ENCODE measurements around the gene LRRC1. TPM values are rescaled to one million over a fixed set of nuclear protein-coding genes. Genes with fewer than 3 reads are reported as not detected.

The LRRC1 gene
- total RNA-seq, 2 experiments from 2014 or later, result 2.3 to 3.1 TPM

DNA sequence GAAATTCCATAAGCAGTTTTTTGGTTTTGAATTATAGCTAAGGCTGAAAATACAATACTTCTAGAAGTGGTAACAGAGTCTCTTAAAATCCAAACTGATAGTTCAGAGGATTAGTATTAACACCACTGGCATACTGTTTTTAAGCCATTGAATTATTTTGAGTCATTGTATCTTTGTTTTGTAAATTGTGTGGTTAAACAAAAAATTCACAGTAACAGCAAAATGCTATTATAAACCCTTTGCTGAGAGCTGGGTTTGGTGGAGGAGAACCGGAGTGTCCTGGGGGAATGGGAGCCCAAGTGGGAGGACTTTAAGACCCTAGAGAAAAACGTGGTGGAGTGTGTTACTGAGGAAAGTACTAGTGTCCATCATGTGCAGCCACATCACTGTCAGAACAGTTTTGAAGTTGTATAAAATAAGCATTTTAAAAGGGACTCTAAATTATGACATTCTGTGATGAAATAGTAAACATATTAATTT, 125.1 kb downstream of the LRRC1 start:
- ChIA-PET CTCF (no interaction called here), POLR2A (no interaction called here)
- Mint-ChIP-seq H3K4me3 (no peak overlapping the region), H3K27me3 (no peaks in the 10 kb centered on the region), H3K27ac (no peak overlapping the region), H3K9me3 (ENCODE audit: low read depth) (no peaks in the 10 kb centered on the region), H3K4me1 (no peaks in the 10 kb centered on the region), H3K36me3 (ENCODE audit: low read depth) (peaks cover 7% of the 10 kb centered on the region)
- intact Hi-C loops (cut with DNase I, micrococcal nuclease), result no loop called here
- ATAC-seq (no peak), DNase-seq (no peak)

DNA sequence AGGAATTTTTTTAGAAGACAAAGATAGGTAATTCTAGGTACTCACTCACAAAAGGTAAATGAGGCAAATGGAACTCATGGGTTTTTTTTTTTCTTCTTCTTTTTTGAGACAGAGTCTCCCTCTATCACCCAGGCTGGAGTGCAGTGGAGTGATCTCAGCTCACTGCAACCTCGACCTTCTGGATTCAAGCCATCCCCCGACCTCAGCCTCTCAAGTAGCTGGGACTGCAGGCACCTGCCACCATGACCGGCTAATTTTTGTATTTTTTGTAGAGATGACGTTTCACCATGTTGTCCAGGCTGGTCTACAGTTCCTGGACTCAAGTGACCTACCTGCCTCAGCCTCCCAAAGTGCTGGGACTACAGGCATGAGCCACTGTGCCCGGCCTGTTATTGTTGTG, 126.1 kb downstream of the LRRC1 start:
- H3K4me3 Mint-ChIP-seq, result no peak overlapping the region
- no peak for ATAC-seq
- DNase-seq, result no peak
- ChIA-PET POLR2A (no interaction called here), CTCF (no interaction called here)
- no peaks in the 10 kb centered on the region for H3K9me3 Mint-ChIP-seq (ENCODE audit: low read depth)
- peaks cover 6% of the 10 kb centered on the region for H3K36me3 Mint-ChIP-seq (ENCODE audit: low read depth)
- no peaks in the 10 kb centered on the region for H3K27me3 Mint-ChIP-seq
- no peaks in the 10 kb centered on the region for H3K4me1 Mint-ChIP-seq
- intact Hi-C loops (cut with DNase I, micrococcal nuclease), result no loop called here
- no peak overlapping the region for H3K27ac Mint-ChIP-seq

DNA sequence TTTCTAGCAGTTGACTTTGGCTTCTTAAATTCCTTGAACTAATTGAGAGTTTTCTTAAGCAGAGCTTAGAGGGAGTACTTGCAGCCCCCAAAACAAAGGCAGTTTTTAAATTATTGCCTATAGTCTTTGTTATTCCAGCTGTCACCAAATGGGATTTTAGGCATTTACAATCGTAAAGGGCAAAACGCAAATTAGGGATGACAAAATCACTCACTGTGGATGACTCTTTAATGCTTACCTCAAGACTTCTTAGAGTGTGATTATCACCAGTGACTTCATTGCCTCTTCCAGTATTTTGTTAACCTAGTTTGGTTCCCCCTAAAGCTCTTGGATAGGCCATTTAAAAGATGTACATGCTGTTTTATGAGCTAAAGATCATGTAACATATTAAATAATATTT, 126.8 kb downstream of the LRRC1 start:
- H3K4me1 Mint-ChIP-seq, result no peaks in the 10 kb centered on the region
- ATAC-seq (no peak), DNase-seq (no peak)
- H3K4me3 Mint-ChIP-seq, result no peak overlapping the region
- POLR2A ChIA-PET, result no interaction called here
- no peaks in the 10 kb centered on the region for H3K9me3 Mint-ChIP-seq (ENCODE audit: low read depth)
- no peaks in the 10 kb centered on the region for H3K27me3 Mint-ChIP-seq
- no peak overlapping the region for H3K27ac Mint-ChIP-seq
- peaks cover 6% of the 10 kb centered on the region for H3K36me3 Mint-ChIP-seq (ENCODE audit: low read depth)
- CTCF ChIA-PET, result no interaction called here
- intact Hi-C loops (cut with DNase I, micrococcal nuclease), result no loop called here

DNA sequence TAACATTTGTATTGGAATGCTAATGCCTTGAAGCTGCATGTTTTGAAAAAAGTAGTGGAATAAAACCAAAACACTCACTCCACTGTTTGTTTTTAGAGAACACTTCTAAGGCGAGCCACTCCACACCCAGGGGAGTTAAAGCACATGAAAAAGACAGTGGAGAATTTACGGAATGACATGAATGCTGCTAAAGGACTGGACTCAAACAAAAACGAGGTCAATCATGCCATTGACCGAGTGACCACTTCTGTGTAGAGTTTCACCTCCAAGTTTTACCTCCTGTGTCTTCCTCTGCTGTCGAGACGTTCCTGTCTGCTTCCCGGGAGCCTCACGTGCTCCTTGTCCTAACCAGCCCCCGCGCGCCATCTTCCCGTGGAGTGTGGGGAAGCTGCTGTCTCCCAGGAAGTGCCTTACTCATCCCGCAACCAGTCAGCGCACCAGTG, 127.8 kb downstream of the LRRC1 start:
- Mint-ChIP-seq H3K27me3 (no peaks in the 10 kb centered on the region), H3K9me3 (ENCODE audit: low read depth) (no peaks in the 10 kb centered on the region), H3K4me1 (no peaks in the 10 kb centered on the region), H3K4me3 (no peak overlapping the region), H3K36me3 (ENCODE audit: low read depth) (peaks cover 6% of the 10 kb centered on the region), H3K27ac (no peak overlapping the region)
- ATAC-seq, result no peak
- no peak for DNase-seq
- intact Hi-C loops (cut with DNase I, micrococcal nuclease), result no loop called here
- POLR2A ChIA-PET, result no interaction called here
- CTCF ChIA-PET, result no interaction called here

DNA sequence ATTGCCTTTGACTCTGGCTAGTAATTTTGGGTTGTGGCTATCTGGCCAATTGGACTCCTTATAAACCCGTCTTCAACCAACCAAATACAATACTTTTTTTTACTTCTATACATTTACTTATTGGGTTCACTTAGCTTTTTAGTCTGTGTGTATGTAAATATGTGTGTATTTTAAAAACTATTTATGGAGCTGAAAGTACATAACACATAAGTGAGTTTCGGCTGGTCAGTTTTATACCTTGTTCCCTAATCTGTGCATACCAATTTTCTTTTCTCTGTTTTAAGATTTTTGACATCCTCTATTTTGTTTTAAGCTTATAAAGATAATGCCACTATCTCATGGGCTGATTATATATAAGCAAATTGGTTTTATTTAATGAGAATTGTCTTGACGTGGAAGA, 129.5 kb downstream of the LRRC1 start:
- DNase-seq (no peak), ATAC-seq (no peak)
- Mint-ChIP-seq H3K27ac (no peak overlapping the region), H3K27me3 (no peaks in the 10 kb centered on the region), H3K9me3 (ENCODE audit: low read depth) (no peaks in the 10 kb centered on the region), H3K4me3 (no peak overlapping the region), H3K4me1 (no peaks in the 10 kb centered on the region), H3K36me3 (ENCODE audit: low read depth) (peaks cover 6% of the 10 kb centered on the region)
- CTCF ChIA-PET, result no interaction called here
- intact Hi-C loops (cut with DNase I, micrococcal nuclease), result no loop called here
- POLR2A ChIA-PET, result no interaction called here

DNA sequence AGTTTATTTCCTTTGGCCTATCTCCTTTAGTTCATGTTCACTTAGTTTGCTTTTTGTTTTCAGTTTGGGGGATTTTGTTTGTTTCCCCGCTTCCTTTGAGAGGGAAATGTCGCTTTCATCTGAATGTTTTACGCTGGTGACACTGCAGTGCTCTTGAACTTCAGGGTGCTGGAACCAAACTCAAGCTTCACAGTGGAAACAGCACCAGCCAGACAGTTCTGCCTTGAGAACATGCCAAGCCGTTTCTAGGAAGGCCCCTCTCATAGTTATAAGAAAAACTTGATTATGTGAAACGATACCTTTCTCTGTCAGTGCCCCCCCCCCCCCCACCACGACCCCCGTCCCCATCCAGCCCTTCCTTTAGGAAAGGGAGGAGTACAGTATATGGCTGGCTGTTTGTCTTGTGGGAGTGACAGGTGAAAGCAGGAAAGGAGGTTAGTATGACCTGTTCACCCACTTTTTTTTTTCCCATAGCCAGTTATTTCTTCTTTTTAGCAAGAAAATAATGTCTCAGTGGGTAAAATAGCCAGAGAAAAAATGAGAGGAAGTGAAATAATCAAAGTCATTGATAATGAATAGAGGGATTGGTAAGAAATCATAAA, 130.1 kb downstream of the LRRC1 start:
- ATAC-seq, result no peak
- peaks cover 6% of the 10 kb centered on the region for H3K36me3 Mint-ChIP-seq (ENCODE audit: low read depth)
- H3K4me3 Mint-ChIP-seq, result no peak overlapping the region
- H3K27me3 Mint-ChIP-seq, result no peaks in the 10 kb centered on the region
- H3K27ac Mint-ChIP-seq, result no peak overlapping the region
- DNase-seq, result no peak
- ChIA-PET CTCF (no interaction called here), POLR2A (no interaction called here)
- H3K9me3 Mint-ChIP-seq (ENCODE audit: low read depth), result no peaks in the 10 kb centered on the region
- H3K4me1 Mint-ChIP-seq, result no peaks in the 10 kb centered on the region
- intact Hi-C loops (cut with DNase I, micrococcal nuclease), result no loop called here

DNA sequence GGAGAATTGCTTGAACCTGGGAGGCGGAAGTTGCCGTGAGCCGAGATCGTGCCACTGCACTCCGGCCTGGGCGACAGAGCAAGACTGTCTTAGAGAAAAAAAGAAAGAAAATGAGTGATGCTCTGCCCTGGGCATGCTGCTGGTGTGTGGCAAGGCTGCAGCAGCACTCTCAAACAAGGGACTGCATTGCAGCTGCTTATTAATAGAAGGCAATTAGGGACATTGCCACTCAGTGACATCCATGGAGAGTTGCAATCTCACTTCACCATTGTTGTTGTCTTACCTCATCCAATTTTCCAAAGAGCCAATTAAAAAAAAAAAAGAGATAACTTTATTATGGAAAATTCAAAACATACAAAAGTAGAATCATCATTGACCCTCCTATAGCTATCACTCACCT, 131.1 kb downstream of the LRRC1 start:
- no peaks in the 10 kb centered on the region for H3K27me3 Mint-ChIP-seq
- ChIA-PET CTCF (no interaction called here), POLR2A (no interaction called here)
- no peaks in the 10 kb centered on the region for H3K4me1 Mint-ChIP-seq
- intact Hi-C loops (cut with DNase I, micrococcal nuclease), result no loop called here
- no peaks in the 10 kb centered on the region for H3K9me3 Mint-ChIP-seq (ENCODE audit: low read depth)
- no peak for DNase-seq
- no peak overlapping the region for H3K4me3 Mint-ChIP-seq
- H3K36me3 Mint-ChIP-seq (ENCODE audit: low read depth), result peaks cover 2% of the 10 kb centered on the region
- no peak overlapping the region for H3K27ac Mint-ChIP-seq
- ATAC-seq, result no peak

DNA sequence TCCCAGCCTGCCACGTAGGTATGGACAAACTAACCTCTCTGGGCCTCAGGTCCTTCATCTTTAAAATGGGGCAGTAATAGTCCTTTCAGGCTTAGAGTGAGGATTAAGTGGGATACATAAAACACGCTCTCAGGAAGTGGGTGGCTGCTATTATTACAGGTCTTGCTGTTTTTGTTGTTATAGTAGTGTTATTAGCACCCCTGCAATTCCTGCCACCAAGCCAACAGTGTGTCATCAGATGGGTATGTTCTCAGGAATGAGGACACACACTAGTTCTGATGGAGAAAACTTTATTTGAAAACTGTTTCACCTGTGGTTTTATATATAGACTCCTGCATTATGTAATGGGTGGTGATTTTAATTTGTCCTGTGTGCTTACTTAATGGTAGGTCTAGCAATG, 131.7 kb downstream of the LRRC1 start:
- POLR2A ChIA-PET, result no interaction called here
- no peaks in the 10 kb centered on the region for H3K27me3 Mint-ChIP-seq
- intact Hi-C loops (cut with DNase I, micrococcal nuclease), result no loop called here
- CTCF ChIA-PET, result no interaction called here
- no peak for DNase-seq
- no peaks in the 10 kb centered on the region for H3K9me3 Mint-ChIP-seq (ENCODE audit: low read depth)
- no peaks in the 10 kb centered on the region for H3K36me3 Mint-ChIP-seq (ENCODE audit: low read depth)
- no peak for ATAC-seq
- no peaks in the 10 kb centered on the region for H3K4me1 Mint-ChIP-seq
- no peak overlapping the region for H3K4me3 Mint-ChIP-seq
- H3K27ac Mint-ChIP-seq, result no peak overlapping the region

DNA sequence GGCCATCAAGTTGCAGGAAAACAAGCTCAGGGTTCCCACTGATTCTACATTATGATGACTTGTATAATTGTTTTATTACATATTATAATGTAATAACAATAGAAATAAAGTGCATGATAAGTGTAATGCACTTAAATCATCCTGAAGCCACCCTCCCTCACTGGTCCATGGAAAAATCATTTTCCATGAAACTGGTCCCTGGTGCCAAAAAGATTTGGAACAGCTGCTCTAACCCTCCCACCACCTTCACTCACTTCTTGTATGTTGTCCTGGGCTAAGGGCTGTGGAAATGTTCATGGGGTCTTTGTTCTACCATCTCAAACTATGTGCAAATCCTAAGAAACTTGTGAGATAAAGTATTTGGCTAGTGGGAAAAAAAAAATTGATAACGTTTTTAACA, 133.8 kb downstream of the LRRC1 start:
- no peaks in the 10 kb centered on the region for H3K4me1 Mint-ChIP-seq
- ChIA-PET POLR2A (no interaction called here), CTCF (interaction anchor here (1.5 kb wide), 1 partner anchor 21 kb away, joined by 3 read pairs; no protein-coding TSS in a partner anchor)
- intact Hi-C loops (cut with DNase I, micrococcal nuclease), result no loop called here
- DNase-seq (no peak), ATAC-seq (no peak)
- no peaks in the 10 kb centered on the region for H3K36me3 Mint-ChIP-seq (ENCODE audit: low read depth)
- H3K27ac Mint-ChIP-seq, result no peak overlapping the region
- H3K9me3 Mint-ChIP-seq (ENCODE audit: low read depth), result no peaks in the 10 kb centered on the region
- H3K4me3 Mint-ChIP-seq, result no peak overlapping the region
- H3K27me3 Mint-ChIP-seq, result no peaks in the 10 kb centered on the region

DNA sequence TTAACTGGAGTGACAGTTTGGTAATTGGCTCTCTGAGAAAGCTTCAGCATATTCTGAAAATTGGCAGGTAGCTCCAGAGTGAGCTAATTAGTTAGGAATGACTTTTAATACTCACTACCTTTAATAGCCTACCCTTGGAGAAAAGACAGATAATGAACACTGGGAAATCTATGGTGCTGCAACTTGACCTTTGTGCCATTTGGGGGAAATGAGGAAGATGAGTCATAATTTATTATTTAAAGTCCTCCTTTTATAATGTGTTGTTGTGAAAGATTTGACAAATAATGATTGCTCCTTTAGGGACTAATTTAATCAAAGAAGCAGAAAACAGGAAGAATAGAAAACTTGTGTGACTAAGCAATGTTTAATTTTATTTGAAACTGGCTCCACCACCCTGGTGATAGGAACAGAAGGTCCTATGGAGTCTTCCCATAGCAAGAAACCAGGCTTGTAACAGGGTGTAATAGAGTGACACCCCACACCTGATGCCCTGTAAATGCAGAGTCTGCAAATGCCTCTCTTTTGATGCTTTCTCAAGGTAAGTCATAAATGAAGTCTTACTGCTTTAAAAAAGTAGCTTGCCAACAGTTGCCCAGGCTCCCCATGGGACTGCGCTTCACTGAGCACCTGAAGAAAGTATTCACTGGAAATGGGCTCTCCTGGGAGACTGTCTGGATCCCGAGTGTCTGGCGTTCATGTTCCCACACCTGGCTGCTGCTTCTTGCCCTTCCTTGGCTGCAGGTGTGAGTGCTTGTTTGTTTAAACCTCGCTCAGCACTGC, 134.4 kb downstream of the LRRC1 start:
- Mint-ChIP-seq H3K36me3 (ENCODE audit: low read depth) (no peaks in the 10 kb centered on the region), H3K4me1 (no peaks in the 10 kb centered on the region), H3K4me3 (no peak overlapping the region), H3K27ac (no peak overlapping the region), H3K9me3 (ENCODE audit: low read depth) (no peaks in the 10 kb centered on the region), H3K27me3 (no peaks in the 10 kb centered on the region)
- ATAC-seq, result no peak
- intact Hi-C loops (cut with DNase I, micrococcal nuclease), result no loop called here
- ChIA-PET POLR2A (no interaction called here), CTCF (interaction anchor here (1.5 kb wide), 2 partner anchors 20 to 27 kb away, joined by 3 read pairs; no protein-coding TSS in a partner anchor)
- DNase-seq, result no peak

DNA sequence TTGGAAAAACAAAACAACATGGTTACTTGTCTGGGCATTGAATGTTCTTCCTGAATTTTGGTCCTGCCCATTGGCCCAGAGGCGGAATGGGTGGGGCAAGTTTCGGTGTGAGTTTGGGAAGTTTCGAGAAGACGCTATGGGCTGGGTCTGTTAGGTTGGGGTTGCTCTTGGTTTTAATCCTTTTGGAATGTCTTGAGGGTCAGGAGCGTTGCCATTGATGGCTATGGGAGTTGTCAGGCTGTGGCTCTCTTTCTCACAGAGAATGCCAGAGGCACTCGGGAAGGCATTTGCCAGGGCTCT, 135.0 kb downstream of the LRRC1 start:
- Mint-ChIP-seq H3K4me3 (no peak overlapping the region), H3K4me1 (no peaks in the 10 kb centered on the region), H3K36me3 (ENCODE audit: low read depth) (no peaks in the 10 kb centered on the region), H3K27me3 (no peaks in the 10 kb centered on the region), H3K9me3 (ENCODE audit: low read depth) (no peaks in the 10 kb centered on the region), H3K27ac (no peak overlapping the region)
- ATAC-seq, result no peak
- ChIA-PET POLR2A (no interaction called here), CTCF (interaction anchor here (1.5 kb wide), 2 partner anchors 19 to 27 kb away, joined by 3 read pairs; no protein-coding TSS in a partner anchor)
- intact Hi-C loops (cut with DNase I, micrococcal nuclease), result no loop called here
- DNase-seq, result no peak

DNA sequence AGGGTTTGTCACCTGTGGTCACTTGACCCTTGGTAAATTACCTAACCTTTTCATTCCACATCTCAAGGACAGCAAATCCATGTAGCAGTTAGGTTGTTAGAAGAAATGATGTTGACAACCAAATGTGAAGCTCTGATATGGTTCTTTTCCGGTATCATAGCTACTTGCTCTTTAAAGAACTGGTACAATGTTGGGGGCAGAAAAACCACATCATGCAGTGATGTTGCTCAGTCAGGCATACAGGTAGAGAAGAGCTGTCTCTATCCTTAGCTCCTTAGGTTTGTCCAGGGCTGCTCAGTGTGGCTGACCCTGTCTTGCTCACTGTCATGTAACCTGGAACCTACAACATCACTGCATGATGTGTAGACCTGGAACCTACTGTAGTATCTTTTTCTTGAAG, 135.5 kb downstream of the LRRC1 start:
- no peaks in the 10 kb centered on the region for H3K4me1 Mint-ChIP-seq
- intact Hi-C loops (cut with DNase I, micrococcal nuclease), result no loop called here
- no peak overlapping the region for H3K27ac Mint-ChIP-seq
- H3K9me3 Mint-ChIP-seq (ENCODE audit: low read depth), result no peaks in the 10 kb centered on the region
- ATAC-seq (no peak), DNase-seq (no peak)
- POLR2A ChIA-PET, result no interaction called here
- no peaks in the 10 kb centered on the region for H3K27me3 Mint-ChIP-seq
- CTCF ChIA-PET, result interaction anchor here (1.5 kb wide), 1 partner anchor 26 kb away, joined by 3 read pairs; no protein-coding TSS in a partner anchor
- H3K36me3 Mint-ChIP-seq (ENCODE audit: low read depth), result no peaks in the 10 kb centered on the region
- no peak overlapping the region for H3K4me3 Mint-ChIP-seq
